Stimulated activated naive CD8-positive, alpha-beta T cell treated with anti-CD3 and anti-CD28 coated beads, Interleukin-15, Interleukin-2, amounts not matched to agents 100 ng/mL and 50 ng/mL, for 24 hours (primary cell): ENCODE measurements around the gene MRPL49.

ENCODE experiments used
- H3K27ac Mint-ChIP-seq: one replicate; pipeline ENCODE4 v1.8.0; 2021; ENCODE audit warnings: mild to moderate bottlenecking, mixed read lengths
- H3K27me3 Mint-ChIP-seq: one replicate; pipeline ENCODE4 v1.8.0; 2021; ENCODE audit warnings: mixed read lengths
- H3K36me3 Mint-ChIP-seq: one replicate; pipeline ENCODE4 v1.8.0; 2021; ENCODE audit warnings: low read depth, mixed read lengths
- H3K4me1 Mint-ChIP-seq: one replicate; pipeline ENCODE4 v1.8.0; 2021; ENCODE audit warnings: low read depth, mixed read lengths
- H3K4me3 Mint-ChIP-seq: one replicate; pipeline ENCODE4 v1.8.0; 2021; ENCODE audit warnings: mild to moderate bottlenecking, mixed read lengths
- H3K9me3 Mint-ChIP-seq: one replicate; pipeline ENCODE4 v1.8.0; 2021; ENCODE audit warnings: mixed read lengths

MRPL49 gene

GRCh38 chr11:65121865-65122696 is at the start of gene MRPL49, which contains the start of gene FAU:
TSS of gene MRPL49 (plus strand) at chr11:65122321. CDS start at chr11:65122347, 26 bp downstream.
TSS of gene FAU (minus strand) at chr11:65122134. CDS start at chr11:65121813, 321 bp downstream.
- Mint-ChIP-seq H3K36me3 (peaks cover 70% of the 10 kb centered on the region), H3K27me3 (no peaks in the 10 kb centered on the region), H3K9me3 (no peaks in the 10 kb centered on the region), H3K4me1 (peaks cover 61% of the 10 kb centered on the region), H3K27ac (peak within 1 kb of the TSS; percentile 97), H3K4me3 (peak within 1 kb of the TSS; percentile 100)

GRCh38 chr11:65072631-65072966 is 49.5 kb upstream of the MRPL49 start:
- Mint-ChIP-seq H3K27ac (no peak overlapping the region), H3K27me3 (no peaks in the 10 kb centered on the region)

GRCh38 chr11:65077451-65077850 is 44.7 kb upstream of the MRPL49 start:
- Mint-ChIP-seq H3K27me3 (no peaks in the 10 kb centered on the region), H3K9me3 (no peaks in the 10 kb centered on the region), H3K36me3 (peaks cover 63% of the 10 kb centered on the region), H3K4me1 (peaks cover 40% of the 10 kb centered on the region), H3K27ac (no peak overlapping the region), H3K4me3 (no peak overlapping the region)

More at GRCh38 chr11:65072631-65072966, 49.5 kb upstream of the MRPL49 start:
- peaks cover 22% of the 10 kb centered on the region for H3K36me3 Mint-ChIP-seq
- no peaks in the 10 kb centered on the region for H3K4me1 Mint-ChIP-seq
- H3K4me3 Mint-ChIP-seq: no peak overlapping the region
- no peaks in the 10 kb centered on the region for H3K9me3 Mint-ChIP-seq

GRCh38 chr11:65078151-65078550 is 44.0 kb upstream of the MRPL49 start:
- Mint-ChIP-seq H3K27ac (peak overlapping the region; percentile 65), H3K36me3 (peaks cover 70% of the 10 kb centered on the region), H3K4me3 (peak overlapping the region; percentile 20)

GRCh38 chr11:65078786-65079342 is 43.3 kb upstream of the MRPL49 start:
- H3K9me3 Mint-ChIP-seq: no peaks in the 10 kb centered on the region
- H3K4me3 Mint-ChIP-seq: no peak overlapping the region
- peaks cover 74% of the 10 kb centered on the region for H3K36me3 Mint-ChIP-seq
- H3K4me1 Mint-ChIP-seq: peaks cover 54% of the 10 kb centered on the region
- no peaks in the 10 kb centered on the region for H3K27me3 Mint-ChIP-seq
- H3K27ac Mint-ChIP-seq: peak overlapping the region; percentile 65

More at GRCh38 chr11:65078151-65078550, 44.0 kb upstream of the MRPL49 start:
- no peaks in the 10 kb centered on the region for H3K27me3 Mint-ChIP-seq
- H3K9me3 Mint-ChIP-seq: no peaks in the 10 kb centered on the region
- peaks cover 47% of the 10 kb centered on the region for H3K4me1 Mint-ChIP-seq

- peak overlapping the region; percentile 99 for H3K4me3 Mint-ChIP-seq
- no peaks in the 10 kb centered on the region for H3K27me3 Mint-ChIP-seq
- H3K9me3 Mint-ChIP-seq: no peaks in the 10 kb centered on the region
- peaks cover 66% of the 10 kb centered on the region for H3K4me1 Mint-ChIP-seq
- H3K27ac Mint-ChIP-seq: peak overlapping the region; percentile 95
- H3K36me3 Mint-ChIP-seq: peaks cover 60% of the 10 kb centered on the region
Observed at GRCh38 chr11:65083134-65083833, 38.8 kb upstream of the MRPL49 start.

- Mint-ChIP-seq H3K27me3 (no peaks in the 10 kb centered on the region), H3K27ac (peak within 1 kb of the TSS; percentile 95), H3K36me3 (peaks cover 60% of the 10 kb centered on the region), H3K9me3 (no peaks in the 10 kb centered on the region), H3K4me1 (peaks cover 59% of the 10 kb centered on the region), H3K4me3 (peak within 1 kb of the TSS; percentile 99)
Observed at GRCh38 chr11:65083834-65084597, 38.1 kb upstream of the MRPL49 start, which contains the start of the genes CDCA5 and ZFPL1. TSS of gene CDCA5 (minus strand) at chr11:65084040. CDS start at chr11:65083978, 62 bp downstream. TSS of gene ZFPL1 (plus strand) at chr11:65084222. CDS start at chr11:65084699, 477 bp downstream.

- H3K9me3 Mint-ChIP-seq: no peaks in the 10 kb centered on the region
- H3K4me1 Mint-ChIP-seq: peaks cover 55% of the 10 kb centered on the region
- H3K27ac Mint-ChIP-seq: peak overlapping the region; percentile 95
- peak overlapping the region; percentile 99 for H3K4me3 Mint-ChIP-seq
- H3K36me3 Mint-ChIP-seq: peaks cover 57% of the 10 kb centered on the region
- no peaks in the 10 kb centered on the region for H3K27me3 Mint-ChIP-seq
Observed at GRCh38 chr11:65084598-65085375, 37.3 kb upstream of the MRPL49 start.

GRCh38 chr11:65085446-65085845 is 36.7 kb upstream of the MRPL49 start:
- Mint-ChIP-seq H3K36me3 (peaks cover 53% of the 10 kb centered on the region), H3K4me3 (peak overlapping the region; percentile 99), H3K9me3 (no peaks in the 10 kb centered on the region), H3K27ac (peak overlapping the region; percentile 95), H3K4me1 (peaks cover 51% of the 10 kb centered on the region), H3K27me3 (no peaks in the 10 kb centered on the region)

- H3K4me3 Mint-ChIP-seq: no peak overlapping the region
- peaks cover 40% of the 10 kb centered on the region for H3K36me3 Mint-ChIP-seq
- peaks cover 38% of the 10 kb centered on the region for H3K4me1 Mint-ChIP-seq
- no peaks in the 10 kb centered on the region for H3K27me3 Mint-ChIP-seq
- H3K9me3 Mint-ChIP-seq: no peaks in the 10 kb centered on the region
- H3K27ac Mint-ChIP-seq: no peak overlapping the region
Observed at GRCh38 chr11:65086809-65087208, 35.3 kb upstream of the MRPL49 start.

GRCh38 chr11:65087216-65087615 is 34.9 kb upstream of the MRPL49 start:
- H3K36me3 Mint-ChIP-seq: peaks cover 36% of the 10 kb centered on the region
- H3K4me1 Mint-ChIP-seq: peaks cover 34% of the 10 kb centered on the region
- no peaks in the 10 kb centered on the region for H3K27me3 Mint-ChIP-seq
- no peak overlapping the region for H3K27ac Mint-ChIP-seq
- H3K4me3 Mint-ChIP-seq: no peak overlapping the region
- H3K9me3 Mint-ChIP-seq: no peaks in the 10 kb centered on the region

GRCh38 chr11:65087827-65088226 is 34.3 kb upstream of the MRPL49 start:
- Mint-ChIP-seq H3K4me3 (no peak overlapping the region), H3K4me1 (peaks cover 28% of the 10 kb centered on the region), H3K36me3 (peaks cover 29% of the 10 kb centered on the region), H3K9me3 (no peaks in the 10 kb centered on the region), H3K27me3 (no peaks in the 10 kb centered on the region), H3K27ac (no peak overlapping the region)

- Mint-ChIP-seq H3K27me3 (no peaks in the 10 kb centered on the region), H3K9me3 (no peaks in the 10 kb centered on the region), H3K4me1 (peaks cover 12% of the 10 kb centered on the region), H3K27ac (no peak overlapping the region), H3K36me3 (peaks cover 22% of the 10 kb centered on the region), H3K4me3 (no peak overlapping the region)
Observed at GRCh38 chr11:65089621-65090020, 32.5 kb upstream of the MRPL49 start.

- no peak overlapping the region for H3K4me3 Mint-ChIP-seq
- no peak overlapping the region for H3K27ac Mint-ChIP-seq
- peaks cover 3% of the 10 kb centered on the region for H3K4me1 Mint-ChIP-seq
- peaks cover 16% of the 10 kb centered on the region for H3K36me3 Mint-ChIP-seq
- H3K9me3 Mint-ChIP-seq: no peaks in the 10 kb centered on the region
- no peaks in the 10 kb centered on the region for H3K27me3 Mint-ChIP-seq
Observed at GRCh38 chr11:65090628-65091027, 31.5 kb upstream of the MRPL49 start.
